Ramos (cell line): ENCODE measurements around the gene TMUB2.
"Not testable (repeated sequence)": the region's sequence is repeated elsewhere in the genome, so short reads cannot be mapped to it uniquely, and the experiment has no call there.

Experiments
- in situ Hi-C: fragments of 300-500 bp; cut with MboI; formaldehyde crosslinking; loops from one replicate; pipeline ENCODE4 v1.14.3; 2022; ENCODE audit warnings: low sequenced_read_pairs; ENCODE audit not compliant: unreplicated experiment

TMUB2 gene

GRCh38 chr17:44216694-44217093 is 29.9 kb downstream of the TMUB2 start:
- in situ Hi-C loops, result no loop called here

- in situ Hi-C loops, result no loop called here
Observed at GRCh38 chr17:44217738-44218343, 31.1 kb downstream of the TMUB2 start.

DNA sequence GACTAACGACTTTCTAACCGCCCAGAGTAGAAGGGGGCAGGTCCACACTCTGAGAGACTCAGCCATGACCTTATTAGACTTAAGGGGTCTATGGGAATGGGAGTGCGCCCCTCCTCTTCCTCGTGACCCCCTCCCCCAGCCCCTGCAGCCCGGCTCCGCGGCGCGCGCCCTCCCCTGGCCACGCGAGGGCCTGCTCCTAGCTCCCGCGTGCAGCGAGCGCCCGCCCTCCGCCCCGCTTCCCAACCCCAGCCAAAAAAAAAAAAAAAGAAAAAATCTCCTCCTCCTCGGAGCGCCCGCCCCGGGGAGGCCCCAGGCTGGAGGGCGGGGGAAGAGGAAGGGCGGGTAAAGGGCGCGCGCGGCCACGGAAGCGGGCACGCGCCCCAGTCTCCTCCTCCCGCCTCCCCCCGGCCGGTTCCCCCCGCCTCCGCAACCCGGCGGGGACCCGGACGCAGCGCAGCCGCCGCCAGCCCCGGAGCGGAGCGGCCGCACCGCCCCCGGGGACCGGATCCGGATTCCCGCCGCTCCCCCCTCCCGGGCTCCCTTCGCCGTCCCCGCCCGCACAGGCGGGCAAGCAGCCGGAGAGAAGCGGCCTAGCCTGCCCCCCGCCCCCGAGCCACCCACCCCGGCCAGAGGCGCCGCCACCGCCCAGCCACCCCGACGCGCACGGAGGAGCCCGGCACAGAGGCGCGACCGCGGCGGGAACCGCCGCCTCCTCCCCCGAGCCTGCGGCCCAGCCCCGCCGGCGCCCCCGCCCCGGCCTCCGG is 31.8 kb downstream of the TMUB2 start:
- in situ Hi-C loops, result no loop called here

GRCh38 chr17:44219108-44219615 is 32.4 kb downstream of the TMUB2 start:
- in situ Hi-C loops, result no loop called here

DNA sequence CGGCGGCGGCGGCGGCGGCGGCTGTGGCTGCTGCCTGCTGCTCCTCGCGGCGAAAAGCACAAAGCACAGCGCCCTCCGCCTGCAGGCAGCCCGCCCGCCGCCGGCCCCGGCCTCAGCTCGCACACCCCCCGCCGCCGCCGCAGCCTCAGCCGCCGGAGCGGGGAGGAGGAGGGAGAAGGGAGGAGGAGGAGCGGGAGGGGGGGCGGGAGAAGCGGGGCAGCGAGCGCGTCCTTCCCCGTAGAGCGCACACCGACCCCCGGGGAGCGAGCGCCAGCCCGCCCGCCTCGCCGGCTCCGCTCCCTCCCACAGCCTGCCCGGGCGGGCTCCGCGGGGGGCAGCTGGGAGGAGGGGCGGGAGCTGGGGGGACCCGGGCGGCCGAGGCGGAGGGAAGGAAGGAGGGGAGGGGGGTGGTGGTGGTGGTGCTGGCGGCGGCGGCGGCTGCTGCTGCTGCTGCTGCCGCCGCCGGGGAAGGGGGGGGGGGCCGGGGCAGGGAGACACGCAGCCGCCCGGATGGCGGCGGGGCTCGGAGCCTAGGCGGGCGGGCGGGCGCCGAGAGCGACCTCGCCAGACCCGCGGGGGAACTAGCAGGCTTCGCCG is 32.9 kb downstream of the TMUB2 start, which contains the start of gene UBTF:
UBTF (minus strand) TSS at position 60 of the 597 bp plus-strand sequence. CDS start 1,446 bp downstream, outside the sequence.
- in situ Hi-C loops, result no loop called here

- in situ Hi-C loops, result no loop called here
Observed at GRCh38 chr17:44220213-44221083, 33.7 kb downstream of the TMUB2 start.

GRCh38 chr17:44221084-44221861 is 34.5 kb downstream of the TMUB2 start:
- in situ Hi-C loops, result no loop called here

DNA sequence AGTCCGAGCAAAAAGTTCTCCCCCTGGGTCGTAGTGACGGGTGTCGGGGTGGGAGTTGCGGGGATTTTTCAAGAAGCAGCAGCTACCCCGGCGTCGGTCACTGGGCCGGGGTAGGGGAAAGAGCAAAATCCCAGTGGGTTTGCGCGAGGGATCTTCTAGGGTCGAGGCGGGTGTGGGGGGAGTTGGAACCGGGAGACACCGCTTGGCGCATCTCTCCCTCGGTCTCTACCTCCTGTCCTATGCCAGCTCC is 35.0 kb downstream of the TMUB2 start:
- in situ Hi-C loops, result no loop called here

- in situ Hi-C loops, result no loop called here
Observed at GRCh38 chr17:44222112-44222869, 35.5 kb downstream of the TMUB2 start.

- in situ Hi-C loops, result no loop called here
Observed at GRCh38 chr17:44223541-44224071, 36.8 kb downstream of the TMUB2 start.

DNA sequence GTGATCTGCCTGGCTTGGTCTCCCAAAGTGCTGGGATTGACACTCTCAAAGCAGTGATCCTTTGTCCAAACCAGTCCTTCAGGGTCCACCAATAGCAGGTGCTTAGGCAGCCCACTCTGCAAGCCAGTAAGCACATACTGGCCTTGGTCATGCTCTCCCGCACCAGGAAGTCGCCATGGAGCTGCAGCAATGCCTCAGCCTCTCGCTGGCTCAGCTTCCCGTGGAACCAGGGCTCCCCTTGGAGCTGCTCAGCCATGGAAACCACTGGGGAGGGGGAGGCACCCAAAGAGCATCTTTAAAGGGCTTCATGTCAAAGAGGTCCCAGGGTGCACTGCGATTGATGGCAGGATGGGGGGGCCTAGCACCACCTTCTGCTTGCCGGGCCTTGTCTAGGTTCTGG is 42.3 kb downstream of the TMUB2 start:
- in situ Hi-C loops, result no loop called here

DNA sequence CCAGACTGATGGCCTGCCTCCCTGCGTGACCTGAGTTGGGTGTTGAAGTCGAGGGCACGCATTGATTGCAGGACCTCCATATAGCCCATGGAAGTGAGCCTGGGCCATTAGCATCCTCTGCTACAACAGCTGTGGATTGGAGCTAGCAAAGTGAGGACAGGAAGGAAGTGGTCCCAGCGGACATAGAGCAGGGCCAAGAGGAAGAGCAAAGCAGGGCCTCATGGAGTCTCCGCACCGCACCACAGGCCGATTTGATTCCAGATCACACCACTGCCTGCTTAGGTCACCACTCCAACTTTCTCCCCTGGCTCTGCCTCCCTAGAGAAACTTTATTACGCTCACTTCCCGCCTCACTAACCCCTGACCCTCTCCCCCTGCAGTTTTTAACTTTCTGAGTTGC is 43.4 kb downstream of the TMUB2 start:
- in situ Hi-C loops, result no loop called here

GRCh38 chr17:44232061-44232460 is 45.3 kb downstream of the TMUB2 start:
- in situ Hi-C loops, result no loop called here

DNA sequence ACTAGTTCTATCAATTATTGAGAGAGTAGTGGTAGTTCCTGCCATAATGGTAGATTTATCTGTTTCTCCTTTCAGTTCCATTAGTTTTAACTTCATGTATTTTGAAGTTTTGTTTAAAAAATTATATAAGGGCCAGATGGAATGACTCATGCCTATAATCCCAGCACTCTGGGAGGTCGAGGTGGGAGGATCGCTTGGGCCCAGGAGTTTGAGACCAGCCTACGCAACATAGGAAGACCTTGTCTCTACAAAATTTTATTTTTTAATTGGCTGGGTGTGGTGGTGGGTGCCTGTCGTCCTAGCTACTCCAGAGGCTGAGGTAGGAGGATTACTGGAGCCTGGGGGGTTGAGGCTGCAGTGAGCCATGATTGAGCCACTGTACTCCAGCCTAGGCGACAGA is 46.8 kb downstream of the TMUB2 start:
- in situ Hi-C loops, result no loop called here

- in situ Hi-C loops, result no loop called here
Observed at GRCh38 chr17:44235583-44235936, 48.8 kb downstream of the TMUB2 start.

GRCh38 chr17:44236444-44236991 is 49.7 kb downstream of the TMUB2 start:
- in situ Hi-C loops, result no loop called here

DNA sequence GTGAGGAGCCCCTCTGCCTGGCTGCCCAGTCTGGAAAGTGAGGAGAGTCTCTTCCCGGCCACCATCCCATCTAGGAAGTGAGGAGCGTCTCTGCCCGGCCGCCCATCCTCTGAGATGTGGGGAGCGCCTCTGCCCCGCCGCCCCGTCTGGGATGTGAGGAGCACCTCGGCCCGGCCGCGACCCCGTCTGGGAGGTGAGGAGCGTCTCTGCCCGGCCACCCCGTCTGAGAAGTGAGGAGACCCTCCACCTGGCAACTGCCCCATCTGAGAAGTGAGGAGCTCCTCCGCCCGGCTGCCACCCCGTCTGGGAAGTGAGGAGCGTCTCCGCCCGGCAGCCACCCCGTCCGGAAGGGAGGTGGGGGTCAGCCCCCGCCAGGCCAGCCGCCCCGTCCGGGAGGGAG is 51.1 kb downstream of the TMUB2 start:
- in situ Hi-C loops, result not testable (repeated sequence)

DNA sequence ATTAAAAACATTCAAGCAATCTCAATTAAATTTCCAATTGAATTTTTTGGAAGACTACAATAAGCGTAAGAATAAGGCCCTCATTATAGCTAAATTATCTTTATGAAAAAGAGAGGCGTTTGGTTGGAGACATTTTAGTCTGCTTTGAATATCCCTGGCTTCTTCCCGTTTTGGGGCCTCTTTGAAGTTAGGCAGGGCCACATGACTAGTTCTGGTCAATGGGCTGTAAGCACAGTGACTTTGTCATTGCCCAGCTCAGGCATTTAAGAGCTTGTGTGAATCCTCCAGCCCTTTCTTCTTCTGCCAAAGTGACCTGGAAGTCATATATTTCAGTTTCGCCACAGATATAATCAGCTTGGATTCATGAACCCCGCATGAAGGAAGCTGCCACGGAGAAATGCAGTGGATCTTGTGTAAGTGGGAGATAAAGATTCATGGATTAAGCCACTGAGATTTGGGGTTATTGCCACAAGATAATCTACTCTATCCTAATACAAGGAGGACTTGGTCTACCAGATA is 54.4 kb downstream of the TMUB2 start:
- in situ Hi-C loops, result no loop called here
